Peyer's patch (tissue), 4 donors: ENCODE data around the gene PFN3.

Source experiments
- POLR2A ChIP-seq, 2 donors: fragments of 450-650 bp; IDR thresholded peaks; one replicate each; pipeline ENCODE4 v1.5.1; 2017; ENCODE audit warnings: antibody characterized with exemption in 2 of 2, mild to moderate bottlenecking in 2 of 2, moderate library complexity in 2 of 2
- TF ChIP-seq, protein P1 (sequence below), 6 experiments: fragments of 450-650 bp in 4 of 6; fragments of 200-600 bp in 2 of 6; sonication (generic) in 1 of 6; IDR thresholded peaks; one replicate each; pipeline ENCODE4 v1.5.1; 2017 to 2019; ENCODE audit warnings: antibody characterized with exemption in 6 of 6, mild to moderate bottlenecking in 3 of 6, moderate library complexity in 1 of 6

DNA sequence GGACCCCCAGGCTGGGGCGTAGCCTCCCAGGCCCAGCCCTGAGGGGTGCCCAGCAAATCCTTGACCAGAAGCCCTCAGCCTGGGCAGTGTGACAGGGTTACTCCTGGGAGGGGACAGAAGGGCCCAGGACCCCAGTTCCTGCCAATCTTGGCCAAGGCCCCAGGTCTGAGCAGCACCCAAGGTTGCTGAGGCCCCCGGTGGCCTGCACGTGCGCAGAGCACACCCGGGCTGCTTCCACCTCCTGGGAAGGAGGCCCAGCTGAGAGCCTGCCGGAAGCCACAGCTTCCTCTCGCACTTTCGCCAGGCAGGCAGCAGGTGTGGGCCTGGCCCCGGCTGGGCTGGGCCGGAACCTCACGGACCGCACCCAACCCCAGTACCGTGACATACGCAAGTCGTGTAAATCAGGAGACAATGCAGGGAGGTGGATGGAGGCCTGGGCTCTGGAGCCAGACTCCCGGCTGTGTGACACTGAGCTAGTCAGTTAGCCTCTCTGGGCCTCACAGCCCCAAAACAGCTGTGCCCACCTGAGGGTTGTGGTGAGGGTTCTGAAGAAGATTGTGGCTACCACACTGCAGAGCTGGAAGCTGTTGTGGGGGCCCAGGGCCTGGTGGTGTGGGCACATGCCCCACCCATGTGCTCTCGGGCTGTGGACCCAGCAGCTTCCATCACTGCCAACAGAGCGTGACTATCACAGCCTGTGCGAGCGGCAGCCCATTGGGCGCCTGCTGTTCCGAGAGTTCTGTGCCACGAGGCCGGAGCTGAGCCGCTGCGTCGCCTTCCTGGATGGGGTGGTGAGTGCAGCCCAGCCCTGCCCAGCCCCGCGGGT lies 31.1 kb upstream of the PFN3 start:
- TF ChIP-seq, protein P1, sequence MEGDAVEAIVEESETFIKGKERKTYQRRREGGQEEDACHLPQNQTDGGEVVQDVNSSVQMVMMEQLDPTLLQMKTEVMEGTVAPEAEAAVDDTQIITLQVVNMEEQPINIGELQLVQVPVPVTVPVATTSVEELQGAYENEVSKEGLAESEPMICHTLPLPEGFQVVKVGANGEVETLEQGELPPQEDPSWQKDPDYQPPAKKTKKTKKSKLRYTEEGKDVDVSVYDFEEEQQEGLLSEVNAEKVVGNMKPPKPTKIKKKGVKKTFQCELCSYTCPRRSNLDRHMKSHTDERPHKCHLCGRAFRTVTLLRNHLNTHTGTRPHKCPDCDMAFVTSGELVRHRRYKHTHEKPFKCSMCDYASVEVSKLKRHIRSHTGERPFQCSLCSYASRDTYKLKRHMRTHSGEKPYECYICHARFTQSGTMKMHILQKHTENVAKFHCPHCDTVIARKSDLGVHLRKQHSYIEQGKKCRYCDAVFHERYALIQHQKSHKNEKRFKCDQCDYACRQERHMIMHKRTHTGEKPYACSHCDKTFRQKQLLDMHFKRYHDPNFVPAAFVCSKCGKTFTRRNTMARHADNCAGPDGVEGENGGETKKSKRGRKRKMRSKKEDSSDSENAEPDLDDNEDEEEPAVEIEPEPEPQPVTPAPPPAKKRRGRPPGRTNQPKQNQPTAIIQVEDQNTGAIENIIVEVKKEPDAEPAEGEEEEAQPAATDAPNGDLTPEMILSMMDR (IDR thresholded peaks at IDR 0.05): no peak
- no peak for TF ChIP-seq POLR2A (IDR thresholded peaks at IDR 0.05)
